ENCODE measurements around the gene TMEM181. TPM values are rescaled to one million over a fixed set of nuclear protein-coding genes. Genes with fewer than 3 reads are reported as not detected.

TMEM181 gene
- total RNA-seq, 4 donors from 2014 or later, result 10.5 to 22.1 (median 16.8) TPM

DNA sequence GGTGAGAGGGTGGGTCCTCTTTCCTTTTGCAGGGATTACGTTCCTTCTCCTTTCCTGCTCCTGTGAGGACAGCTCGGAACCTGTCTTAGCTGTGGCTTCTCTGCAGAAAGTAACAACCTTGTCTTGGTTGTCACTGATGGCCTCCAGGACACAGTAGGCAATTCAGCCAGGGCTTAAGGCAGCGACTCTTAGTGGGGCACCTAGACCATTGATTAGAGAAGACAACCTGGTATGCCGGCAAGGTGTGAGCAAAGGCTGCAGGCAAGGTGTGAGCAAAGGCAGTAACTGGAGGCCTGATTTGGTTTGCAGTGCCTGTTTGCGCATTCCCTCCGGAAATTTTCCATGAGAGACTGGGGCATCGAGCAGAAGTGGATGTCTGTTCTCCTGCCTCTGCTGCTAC is 47.0 kb downstream of the TMEM181 start:
- DNase-seq, result no peak
- 94 to 97% methylated on average over 4 to 5 of the region's 7 CpGs for WGBS, 2 donors
- no peak for TF ChIP-seq POLR2A (IDR thresholded peaks at IDR 0.05)
- TF ChIP-seq, protein P1, sequence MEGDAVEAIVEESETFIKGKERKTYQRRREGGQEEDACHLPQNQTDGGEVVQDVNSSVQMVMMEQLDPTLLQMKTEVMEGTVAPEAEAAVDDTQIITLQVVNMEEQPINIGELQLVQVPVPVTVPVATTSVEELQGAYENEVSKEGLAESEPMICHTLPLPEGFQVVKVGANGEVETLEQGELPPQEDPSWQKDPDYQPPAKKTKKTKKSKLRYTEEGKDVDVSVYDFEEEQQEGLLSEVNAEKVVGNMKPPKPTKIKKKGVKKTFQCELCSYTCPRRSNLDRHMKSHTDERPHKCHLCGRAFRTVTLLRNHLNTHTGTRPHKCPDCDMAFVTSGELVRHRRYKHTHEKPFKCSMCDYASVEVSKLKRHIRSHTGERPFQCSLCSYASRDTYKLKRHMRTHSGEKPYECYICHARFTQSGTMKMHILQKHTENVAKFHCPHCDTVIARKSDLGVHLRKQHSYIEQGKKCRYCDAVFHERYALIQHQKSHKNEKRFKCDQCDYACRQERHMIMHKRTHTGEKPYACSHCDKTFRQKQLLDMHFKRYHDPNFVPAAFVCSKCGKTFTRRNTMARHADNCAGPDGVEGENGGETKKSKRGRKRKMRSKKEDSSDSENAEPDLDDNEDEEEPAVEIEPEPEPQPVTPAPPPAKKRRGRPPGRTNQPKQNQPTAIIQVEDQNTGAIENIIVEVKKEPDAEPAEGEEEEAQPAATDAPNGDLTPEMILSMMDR (IDR thresholded peaks at IDR 0.05), result no peak
- Histone ChIP-seq H3K36me3 (peaks cover 17 to 90% (median 30%) of the 10 kb centered on the region in 3 donors), H3K4me1 (no peaks in the 10 kb centered on the region), H3K4me3 (no peak overlapping the region), H3K27ac (no peak overlapping the region), H3K27me3 (no peaks in the 10 kb centered on the region), H3K9me3 (no peaks in the 10 kb centered on the region)
- intact Hi-C loops (cut with DNase I), result loop anchor here (10.0 kb wide), 1 partner anchor 382 kb away; no protein-coding TSS in a partner anchor

DNA sequence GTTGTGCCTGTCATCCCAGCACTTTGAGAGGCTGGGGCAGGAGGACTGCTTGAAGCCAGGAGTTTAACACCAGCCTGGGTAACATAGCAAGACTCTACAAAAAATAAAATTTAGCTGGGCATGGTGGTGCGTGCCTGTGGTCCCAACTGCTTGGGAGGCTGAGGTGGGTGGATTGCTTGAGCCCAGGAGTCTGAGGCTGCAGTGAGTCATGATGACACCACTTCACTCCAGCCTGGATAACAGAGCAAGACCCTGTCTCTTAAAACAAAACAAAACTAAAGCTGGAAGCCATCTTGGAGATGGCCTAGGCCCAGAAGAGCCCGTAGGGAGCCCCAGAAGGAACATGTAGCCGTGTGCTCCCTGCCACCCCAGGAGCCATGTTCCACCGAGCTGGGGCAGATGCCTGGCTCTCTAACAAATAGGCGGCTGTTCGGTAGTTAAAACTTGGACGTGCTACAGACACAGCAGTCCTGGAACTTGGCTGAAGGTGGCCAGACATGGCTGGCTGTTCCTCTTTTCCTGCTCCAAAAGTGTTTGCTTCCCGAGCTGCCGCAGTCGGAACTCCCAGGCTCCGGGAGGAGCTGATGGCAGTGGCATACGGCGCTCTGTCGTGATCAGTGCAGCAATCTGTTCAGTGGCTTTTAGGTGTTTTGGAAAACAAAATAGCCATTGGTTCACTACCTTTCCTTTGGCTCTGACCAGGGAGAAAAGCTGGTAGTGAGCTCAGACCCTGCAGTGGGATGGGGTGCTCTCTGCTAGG is 47.7 kb downstream of the TMEM181 start:
- TF ChIP-seq POLR2A (IDR thresholded peaks at IDR 0.05), result no peak
- TF ChIP-seq, protein P1 (IDR thresholded peaks at IDR 0.05), result no peak

DNA sequence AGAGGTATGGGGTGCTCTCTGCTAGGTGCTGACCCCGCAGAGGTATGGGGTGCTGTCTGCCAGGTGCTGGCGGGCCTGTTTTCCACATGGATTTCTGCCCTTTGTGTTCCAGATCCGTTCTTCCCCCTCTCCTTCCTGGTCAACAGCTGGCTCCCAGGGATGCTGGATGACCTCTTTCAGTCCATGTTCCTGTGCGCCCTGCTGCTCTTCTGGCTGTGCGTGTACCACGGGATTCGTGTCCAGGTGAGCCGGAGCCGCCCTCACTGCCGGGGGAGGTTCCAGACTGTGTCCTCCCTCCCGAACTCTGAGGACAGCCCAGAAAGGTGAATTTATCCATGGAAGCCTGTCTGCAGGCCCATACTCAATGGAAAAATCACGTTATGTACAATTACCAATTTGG is 48.3 kb downstream of the TMEM181 start:
- peaks cover 17 to 90% (median 30%) of the 10 kb centered on the region in 3 donors for H3K36me3 ChIP-seq
- 92 to 94% methylated on average over 7 to 11 of the region's 12 CpGs for WGBS, 2 donors
- H3K4me1 ChIP-seq, result no peaks in the 10 kb centered on the region
- H3K27ac ChIP-seq, result no peak overlapping the region
- no peak for DNase-seq
- TF ChIP-seq, protein P1 (IDR thresholded peaks at IDR 0.05), result no peak
- no peak for TF ChIP-seq POLR2A (IDR thresholded peaks at IDR 0.05)
- H3K4me3 ChIP-seq, result no peak overlapping the region
- H3K9me3 ChIP-seq, result no peaks in the 10 kb centered on the region
- H3K27me3 ChIP-seq, result no peaks in the 10 kb centered on the region
- intact Hi-C loops (cut with DNase I), result loop anchor here (10.0 kb wide), 1 partner anchor 383 kb away; no protein-coding TSS in a partner anchor

More for the DNA sequence above, 47.7 kb downstream of the TMEM181 start:
- WGBS, 2 donors, result 95 to 96% methylated on average over 7 to 13 of the region's 14 CpGs
- Histone ChIP-seq H3K4me1 (no peaks in the 10 kb centered on the region), H3K27ac (no peak overlapping the region), H3K9me3 (no peaks in the 10 kb centered on the region), H3K27me3 (no peaks in the 10 kb centered on the region), H3K4me3 (no peak overlapping the region), H3K36me3 (peaks cover 17 to 90% (median 30%) of the 10 kb centered on the region in 3 donors)
- no peak for DNase-seq
- intact Hi-C loops (cut with DNase I), result loop anchor here (10.0 kb wide), 1 partner anchor 383 kb away; no protein-coding TSS in a partner anchor

DNA sequence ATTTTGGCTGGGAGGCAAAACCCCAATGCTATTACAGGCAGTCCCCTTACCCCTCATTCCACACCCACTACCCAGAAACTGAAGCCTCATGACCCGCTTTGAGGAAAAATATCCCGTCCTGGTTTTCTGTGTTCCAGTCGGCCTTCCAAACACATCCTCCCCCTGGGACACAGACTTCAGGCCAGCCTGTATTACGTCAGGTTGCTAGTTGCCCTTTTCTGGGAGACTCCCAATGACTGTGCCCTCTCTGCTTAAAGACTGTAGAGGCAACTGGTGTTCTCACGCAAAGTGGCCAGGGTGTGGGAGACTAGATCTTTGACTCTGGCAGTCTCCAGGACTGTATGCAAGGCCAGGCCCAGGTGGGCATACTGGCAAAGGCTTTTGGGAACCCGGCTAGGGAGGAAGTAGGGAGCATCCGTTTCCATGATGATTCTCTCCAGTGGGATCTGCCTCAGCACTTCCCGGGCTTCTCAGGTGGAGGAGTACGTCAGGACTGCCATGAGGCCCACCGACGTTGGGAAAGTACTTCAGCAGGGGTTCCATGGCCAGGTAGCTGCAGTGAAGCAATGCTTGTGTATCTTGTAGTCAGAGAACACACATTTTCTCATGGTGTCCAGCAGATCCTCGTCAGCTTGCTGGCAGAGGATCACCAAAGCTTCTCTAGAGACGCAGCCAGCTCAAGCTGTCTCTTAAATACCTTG is 49.7 kb downstream of the TMEM181 start:
- TF ChIP-seq, protein P1 (IDR thresholded peaks at IDR 0.05), result no peak
- TF ChIP-seq POLR2A (IDR thresholded peaks at IDR 0.05), result no peak
- Histone ChIP-seq H3K4me1 (no peaks in the 10 kb centered on the region), H3K4me3 (no peak overlapping the region), H3K27me3 (no peaks in the 10 kb centered on the region), H3K27ac (no peak overlapping the region), H3K9me3 (no peaks in the 10 kb centered on the region), H3K36me3 (peaks cover 17 to 94% (median 30%) of the 10 kb centered on the region in 3 donors)
- WGBS, 2 donors, result 96% methylated on average over 7 to 8 of the region's 13 CpGs
- DNase-seq, result no peak
- intact Hi-C loops (cut with DNase I), result loop anchor here (10.0 kb wide), 1 partner anchor 385 kb away; no protein-coding TSS in a partner anchor

Measured in esophagus squamous epithelium (tissue), 5 donors.